Lung (tissue), 16 donors: ENCODE results near the gene RBFOX1. TPM values are rescaled to one million over a fixed set of nuclear protein-coding genes. Genes with fewer than 3 reads are reported as not detected.

Source experiments
- ATAC-seq: fragments of 200-7000 bp; cut with Tn5 transposase; one replicate; pipeline ENCODE4 v1.9.1; 2020; ENCODE audit warnings: moderate number of reproducible peaks; ENCODE audit not compliant: insufficient read depth, low FRiP score
- DNase-seq, 3 donors: peaks; one replicate each; pipeline ENCODE4 v3.0.0-alpha.2; 2013 to 2017
- H3K27ac ChIP-seq, 2 donors: one replicate each; pipeline ENCODE4 v1.5.1; 2013; ENCODE audit warnings: mild to moderate bottlenecking in 2 of 2, moderate library complexity in 2 of 2, control low read depth in 1 of 2, inconsistent platforms in 1 of 2, low read depth in 1 of 2, low read length in 1 of 2
- H3K27me3 ChIP-seq, 3 donors: one replicate each; pipeline ENCODE4 v1.5.1; 2013; ENCODE audit warnings: low read length in 2 of 3; ENCODE audit not compliant: control insufficient read depth in 3 of 3, insufficient read depth in 3 of 3
- H3K36me3 ChIP-seq, 4 donors: one replicate each; pipeline ENCODE4 v1.5.1; 2013; ENCODE audit warnings: low read length in 4 of 4, mild to moderate bottlenecking in 1 of 4, moderate library complexity in 1 of 4; ENCODE audit not compliant: control insufficient read depth in 4 of 4, insufficient read depth in 4 of 4
- H3K4me1 ChIP-seq, 5 donors: one replicate each; pipeline ENCODE4 v1.5.1; 2013; ENCODE audit warnings: low read length in 5 of 5, mild to moderate bottlenecking in 2 of 5, moderate library complexity in 1 of 5; ENCODE audit not compliant: control insufficient read depth in 5 of 5, insufficient read depth in 5 of 5
- H3K4me3 ChIP-seq: one replicate; pipeline ENCODE4 v1.5.1; 2013; ENCODE audit warnings: mild to moderate bottlenecking, control low read depth, moderate library complexity
- H3K9ac ChIP-seq, 2 donors: one replicate each; pipeline ENCODE4 v1.5.1; 2013; ENCODE audit warnings: low read length in 2 of 2, control low read depth in 1 of 2; ENCODE audit not compliant: insufficient read depth in 1 of 2
- H3K9me3 ChIP-seq, 4 donors: one replicate each; pipeline ENCODE4 v1.5.1; 2013; ENCODE audit warnings: low read length in 3 of 4, mild to moderate bottlenecking in 1 of 4, moderate library complexity in 1 of 4; ENCODE audit not compliant: control insufficient read depth in 4 of 4, insufficient read depth in 3 of 4
- CTCF ChIP-seq: IDR thresholded peaks from 2 replicates; pipeline ENCODE4 v1.5.1; 2012; ENCODE audit warnings: mild to moderate bottlenecking; ENCODE audit errors: control extremely low read depth, extremely low read depth
- WGBS, 2 donors: extraction: QIAGEN DNeasy Blood & Tissue Kit; methylation state at CpG; one replicate each; pipeline ENCODE4 v1.1.7; 2013; 5-methylcytosine and 5-hydroxymethylcytosine counted together
- long read RNA-seq, 5 donors: transcript quantifications; one replicate each; lab custom pipeline, GENCODE V29; 2026
- polyA plus RNA-seq, 2 donors: library from polyadenylated mRNA; stranded (reverse); fragments of 200-250 nt; gene quantifications; one replicate each; pipeline ENCODE4 v1.2.1, GENCODE V29; 2013
- total RNA-seq, 2 donors: library from RNA; depleted of rRNA in 1 of 2; stranded (reverse); fragments of >200 nt in 1 of 2; gene quantifications; one replicate each; pipeline ENCODE4 v1.2.1, GENCODE V29; 2014 to 2021
- donor health status: control.
- donor health status: control.
- donor health status: Bipolar disorder and iron deficiency.
- donor health status: healthy.
- donor health status: DM: yes; HTN: yes; CAD: no.

RBFOX1 gene
- 1 to 10 TPM in 1 of 2 donors, under 1 TPM in 1; 0.55 to 3.0 TPM for total RNA-seq
- not detected for polyA plus RNA-seq
- long read RNA-seq, donor 1, result 0 reads
- long read RNA-seq, donor 2, result 0 reads
- long read RNA-seq, donor 3, result 0 reads
- long read RNA-seq, donor 4, result 0 reads
- long read RNA-seq, donor 5, result 0 reads

GRCh38 chr16:7332611-7333010, at the start of gene RBFOX1:
Gene RBFOX1, plus strand, starts transcription at chr16:7332845.
- H3K4me3 ChIP-seq, result no peak within 1 kb of the TSS
- peaks cover 0 to 6% (median 0%) of the 10 kb centered on the region in 4 donors for H3K9me3 ChIP-seq
- DNase-seq (no peak), ATAC-seq (no peak)
- H3K4me1 ChIP-seq, result peaks cover 0 to 12% (median 0%) of the 10 kb centered on the region in 5 donors
- peaks cover 0 to 7% (median 0%) of the 10 kb centered on the region in 3 donors for H3K27me3 ChIP-seq
- 78 to 84% methylated on average over 8 of the region's 8 CpGs for WGBS, 2 donors
- H3K9ac ChIP-seq, result no peak within 1 kb of the TSS
- H3K27ac ChIP-seq, result peak within 1 kb of the TSS in 1 of 2 donors; percentile 97
- TF ChIP-seq CTCF, result no peak
- no peaks in the 10 kb centered on the region for H3K36me3 ChIP-seq

GRCh38 chr16:7284780-7285179, 47.9 kb upstream of the RBFOX1 start:
- Histone ChIP-seq H3K27ac (no peak overlapping the region), H3K9me3 (peaks cover 0 to 6% (median 1%) of the 10 kb centered on the region in 4 donors), H3K9ac (no peak overlapping the region), H3K4me1 (no peaks in the 10 kb centered on the region), H3K4me3 (no peak overlapping the region), H3K27me3 (no peaks in the 10 kb centered on the region), H3K36me3 (no peaks in the 10 kb centered on the region)
- ATAC-seq, result no peak
- no peak for TF ChIP-seq CTCF
- WGBS, 2 donors, result 92 to 94% methylated on average over 4 of the region's 4 CpGs
- no peak for DNase-seq

GRCh38 chr16:7285520-7285919, 47.1 kb upstream of the RBFOX1 start:
- Histone ChIP-seq H3K9ac (no peak overlapping the region), H3K4me3 (no peak overlapping the region), H3K27me3 (no peaks in the 10 kb centered on the region), H3K9me3 (peaks cover 0 to 6% (median 1%) of the 10 kb centered on the region in 4 donors), H3K36me3 (no peaks in the 10 kb centered on the region), H3K27ac (no peak overlapping the region), H3K4me1 (no peaks in the 10 kb centered on the region)
- no peak for TF ChIP-seq CTCF
- DNase-seq (no peak), ATAC-seq (no peak)
- 86 to 89% methylated on average over 2 of the region's 2 CpGs for WGBS, 2 donors

- ATAC-seq (no peak), DNase-seq (no peak)
- Histone ChIP-seq H3K9me3 (peaks cover 0 to 6% (median 2%) of the 10 kb centered on the region in 4 donors), H3K36me3 (no peaks in the 10 kb centered on the region), H3K27ac (no peak overlapping the region), H3K27me3 (no peaks in the 10 kb centered on the region), H3K9ac (no peak overlapping the region), H3K4me1 (no peaks in the 10 kb centered on the region), H3K4me3 (no peak overlapping the region)
- 91 to 95% methylated on average over 3 of the region's 3 CpGs for WGBS, 2 donors
- TF ChIP-seq CTCF, result no peak
Measured at GRCh38 chr16:7289299-7289698, 43.3 kb upstream of the RBFOX1 start.
